ENCODE data around the gene RNF135.

- TF ChIP-seq CTCF (conservative IDR thresholded peaks at IDR 0.05) (no peak), EZH2 (IDR thresholded peaks at IDR 0.05; ENCODE audit: low read depth) (no peak)
These were observed 37.0 kb downstream of the RNF135 start for GRCh38 chr17:31007695-31008373.
